A549 (cell line): Measurements from ENCODE around the gene NRSN2. TPM values are rescaled to one million over a fixed set of nuclear protein-coding genes. Genes with fewer than 3 reads are reported as not detected.

Experiments
- ATAC-seq, 2 experiments: fragments of 200-7000 bp in 1 of 2; fragments of >200 bp in 1 of 2; cut with Nextera tagmentation in 1 of 2; cut with Tn5 transposase in 1 of 2; 3 replicates each; pipeline versions ENCODE4 v1.8.0 to v1.9.1; 2018 to 2020; ENCODE audit warnings: mild to moderate bottlenecking in 1 of 2, moderate library complexity in 1 of 2
- CTCF ChIA-PET: fragments of 300-600 bp; sonication (Branson Sonifier 250); formaldehyde crosslinking; extraction: SDS; loops from one replicate; lab custom pipeline; 2021; ENCODE audit warnings: antibody characterized with exemption, inconsistent platforms; lab: Yijun Ruan, JAX
- POLR2A ChIA-PET: fragments of 350-600 bp; formaldehyde crosslinking; extraction: SDS; loops from one replicate; lab custom pipeline; 2021; ENCODE audit warnings: antibody characterized with exemption, inconsistent platforms; lab: Yijun Ruan, JAX
- DNase-seq, 2 experiments: peaks; one replicate each; pipeline versions ENCODE4 v3.0.0 to v3.0.0-alpha.2; 2011 to 2016; ENCODE audit warnings: low read depth in 1 of 2, low spot score in 1 of 2
- FAIRE-seq: peaks from 2 replicates; lab custom pipeline; 2011; peaks lifted over from hg19 to GRCh38; lab: Jason Lieb, UNC
- H3K27ac ChIP-seq, 2 experiments: fragments of >200 bp; sonication (Bioruptor Twin); formaldehyde crosslinking; 3 replicates each; pipeline ENCODE4 v1.5.1; 2016 to 2017
- H3K4me1 ChIP-seq: fragments of >200 bp; sonication (Bioruptor Twin); formaldehyde crosslinking; 3 replicates; pipeline ENCODE4 v1.6.1; 2016
- H3K4me2 ChIP-seq: fragments of >200 bp; sonication (Bioruptor Twin); formaldehyde crosslinking; 3 replicates; pipeline ENCODE4 v1.6.1; 2016
- H3K4me3 ChIP-seq: fragments of >200 bp; sonication (Bioruptor Twin); formaldehyde crosslinking; 3 replicates; pipeline ENCODE4 v1.5.1; 2016
- H3K9me3 ChIP-seq: fragments of >200 bp; sonication (Bioruptor Twin); formaldehyde crosslinking; 3 replicates; pipeline ENCODE4 v1.6.1; 2016
- CEBPB ChIP-seq, 2 experiments: fragments of >200 bp in 1 of 2; sonication (Bioruptor Twin) in 1 of 2; formaldehyde crosslinking in 1 of 2; IDR thresholded peaks; 2 replicates each; pipeline ENCODE4 v1.6.1; 2012 to 2016
- CHD2 ChIP-seq: fragments of 150-350 bp; IDR thresholded peaks from 2 replicates; pipeline ENCODE4 v1.6.1; 2014; ENCODE audit warnings: low read length; ENCODE audit not compliant: partially characterized antibody
- ESRRA ChIP-seq: fragments of 150-350 bp; IDR thresholded peaks from 2 replicates; pipeline ENCODE4 v1.6.1; 2014; ENCODE audit warnings: mild to moderate bottlenecking, low read length, borderline replicate concordance
- FOSL2 ChIP-seq, 2 experiments: fragments of 450-650 bp in 1 of 2; fragments of >200 bp in 1 of 2; sonication (Bioruptor Twin) in 1 of 2; formaldehyde crosslinking; IDR thresholded peaks; 2 replicates each; pipeline versions ENCODE4 v1.5.0 to v1.6.1; 2016 to 2020; ENCODE audit warnings: mild to moderate bottlenecking in 1 of 2, moderate library complexity in 1 of 2
- GATA3 ChIP-seq: IDR thresholded peaks from 2 replicates; pipeline ENCODE4 v1.6.1; 2012; ENCODE audit warnings: borderline replicate concordance
- HEYL ChIP-seq: fragments of 250-450 bp; sonication (Bioruptor Pico); IDR thresholded peaks from 2 replicates; pipeline ENCODE4 v1.8.0; 2021; ENCODE audit warnings: mild to moderate bottlenecking, moderate library complexity
- JUN ChIP-seq, 2 experiments: fragments of >200 bp; sonication (Bioruptor Twin); formaldehyde crosslinking; IDR thresholded peaks; 2 replicates in 1 of 2; 3 replicates in 1 of 2; pipeline ENCODE4 v1.6.1; 2016 to 2017
- KDM1A ChIP-seq: fragments of 200-600 bp; sonication (generic); IDR thresholded peaks from 2 replicates; pipeline ENCODE4 v1.6.1; 2016; ENCODE audit warnings: low read depth, mild to moderate bottlenecking
- KDM5A ChIP-seq: fragments of 200-600 bp; sonication (generic); IDR thresholded peaks from 2 replicates; pipeline ENCODE4 v1.6.1; 2016; ENCODE audit warnings: antibody characterized with exemption, mild to moderate bottlenecking
- MAZ ChIP-seq: fragments of 150-350 bp; IDR thresholded peaks from 2 replicates; pipeline ENCODE4 v1.6.1; 2014; ENCODE audit warnings: antibody characterized with exemption, low read depth, low read length, borderline replicate concordance
- MYC ChIP-seq: IDR thresholded peaks from 2 replicates; pipeline ENCODE4 v1.6.1; 2012; ENCODE audit warnings: mild to moderate bottlenecking, inconsistent platforms, low read length, improper control_type of control experiment, borderline replicate concordance
- PHF8 ChIP-seq: fragments of 200-600 bp; sonication (generic); IDR thresholded peaks from 2 replicates; pipeline ENCODE4 v1.6.1; 2016; ENCODE audit warnings: low read depth, mild to moderate bottlenecking, antibody characterized with exemption, moderate library complexity, borderline replicate concordance
- RAD21 ChIP-seq, 2 experiments: fragments of >200 bp in 1 of 2; sonication (Bioruptor Twin) in 1 of 2; formaldehyde crosslinking in 1 of 2; IDR thresholded peaks in 1 of 2; conservative IDR thresholded peaks in 1 of 2; 2 replicates in 1 of 2; 3 replicates in 1 of 2; pipeline ENCODE4 v1.6.1; 2012 to 2018; ENCODE audit warnings: inconsistent platforms in 1 of 2
- RNF2 ChIP-seq: fragments of 200-600 bp; sonication (generic); IDR thresholded peaks from 2 replicates; pipeline ENCODE4 v1.6.1; 2016; ENCODE audit warnings: low read depth, mild to moderate bottlenecking, antibody characterized with exemption, moderate library complexity, borderline replicate concordance
- SREBF2 ChIP-seq: fragments of 450-650 bp; IDR thresholded peaks from 2 replicates; pipeline ENCODE4 v1.6.1; 2014; ENCODE audit warnings: mild to moderate bottlenecking, moderate library complexity
- TP53 ChIP-seq: fragments of 250-450 bp; sonication (Bioruptor Pico); IDR thresholded peaks from 2 replicates; pipeline ENCODE4 v1.5.0; 2021; ENCODE audit warnings: mild to moderate bottlenecking, moderate library complexity
- ZNF302 ChIP-seq: fragments of 250-450 bp; sonication (Bioruptor Pico); IDR thresholded peaks from 2 replicates; pipeline ENCODE4 v1.9.0; 2021; ENCODE audit warnings: inconsistent platforms, mild to moderate bottlenecking, moderate library complexity
- ZSCAN20 ChIP-seq: fragments of 250-450 bp; sonication (Bioruptor Pico); IDR thresholded peaks from 2 replicates; pipeline ENCODE4 v1.8.0; 2022; ENCODE audit warnings: mild to moderate bottlenecking, moderate library complexity
- WGBS: methylation state at CpG from one replicate; pipeline ENCODE4 v1.1.6; 2017; ENCODE audit errors: missing lambda C conversion rate; 5-methylcytosine and 5-hydroxymethylcytosine counted together
- polyA plus RNA-seq, 4 experiments: library from polyadenylated mRNA; depleted of rRNA in 3 of 4; stranded (reverse); fragments of >200 nt; fragmentation: RNase III in 1 of 4; extraction: RNeasy Plus Mini Kit Qiagen cat#74134 plus additional on column Dnase treatment in 1 of 4; gene quantifications; 2 replicates in 3 of 4; 3 replicates in 1 of 4; pipeline ENCODE4 v1.2.3, GENCODE V29; 2011 to 2017
- TF ChIP-seq, protein P1 (sequence below): fragments of >200 bp; sonication (Bioruptor Twin); formaldehyde crosslinking; IDR thresholded peaks from 3 replicates; pipeline ENCODE4 v1.6.1; 2016
- TF ChIP-seq, protein P2 (sequence below): IDR thresholded peaks from 2 replicates; pipeline ENCODE4 v1.6.1; 2012
- TF ChIP-seq, protein P3 (sequence below): IDR thresholded peaks from 2 replicates; pipeline ENCODE4 v1.6.1; 2012

NRSN2 gene
- polyA plus RNA-seq, 2 of the 4 experiments (the other 2 are of a cell fraction): 47.5 to 74.8 TPM

DNA sequence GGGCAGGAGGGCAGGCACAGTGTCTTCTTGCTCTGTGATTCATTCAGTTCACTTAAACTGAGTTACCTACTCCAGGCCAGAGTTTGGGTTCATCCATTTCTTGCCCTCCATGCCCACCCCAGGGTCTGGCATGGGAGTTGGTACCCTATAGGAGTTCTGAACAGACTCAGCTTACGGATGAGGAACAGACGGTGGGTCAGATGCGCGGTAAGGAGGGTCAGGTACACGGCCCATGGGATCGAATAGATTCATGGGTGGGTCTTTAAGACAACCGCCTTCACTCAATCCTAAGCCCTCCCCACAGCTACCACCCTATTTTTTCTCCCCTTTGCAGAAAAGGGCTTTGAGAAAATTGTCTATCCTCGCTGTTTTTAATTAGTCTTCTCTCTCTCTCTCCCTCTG, 20.6 kb downstream of the NRSN2 start:
- no peak for TF ChIP-seq TP53
- TF ChIP-seq MAZ: no peak
- TF ChIP-seq ESRRA: no peak
- TF ChIP-seq, protein P1, sequence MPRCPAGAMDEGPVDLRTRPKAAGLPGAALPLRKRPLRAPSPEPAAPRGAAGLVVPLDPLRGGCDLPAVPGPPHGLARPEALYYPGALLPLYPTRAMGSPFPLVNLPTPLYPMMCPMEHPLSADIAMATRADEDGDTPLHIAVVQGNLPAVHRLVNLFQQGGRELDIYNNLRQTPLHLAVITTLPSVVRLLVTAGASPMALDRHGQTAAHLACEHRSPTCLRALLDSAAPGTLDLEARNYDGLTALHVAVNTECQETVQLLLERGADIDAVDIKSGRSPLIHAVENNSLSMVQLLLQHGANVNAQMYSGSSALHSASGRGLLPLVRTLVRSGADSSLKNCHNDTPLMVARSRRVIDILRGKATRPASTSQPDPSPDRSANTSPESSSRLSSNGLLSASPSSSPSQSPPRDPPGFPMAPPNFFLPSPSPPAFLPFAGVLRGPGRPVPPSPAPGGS: no peak
- TF ChIP-seq ZSCAN20 (CRISPR knock-in tag): no peak
- no peak for TF ChIP-seq GATA3
- TF ChIP-seq KDM1A: no peak
- TF ChIP-seq CHD2: no peak
- H3K4me2 ChIP-seq: peak overlapping the region; percentile 10; the same call in 1 of the 3 replicates
- WGBS: 92% methylated on average over 8 of the region's 8 CpGs
- DNase-seq (no peak), ATAC-seq (no peak), FAIRE-seq (no peak)
- H3K9me3 ChIP-seq: no peaks in the 10 kb centered on the region
- H3K4me1 ChIP-seq: peaks cover 88% of the 10 kb centered on the region
- ChIA-PET POLR2A (interaction anchor here (0.7 to 7.1 kb wide), 2 partner anchors 17 to 20 kb away, joined by 3 to 147 read pairs; partner anchors contain the start of genes NRSN2 and TRIB3), CTCF (interaction anchor here (0.6 to 50.3 kb wide), 6 partner anchors 8 to 316 kb away, joined by 3 to 1229 read pairs (median 18); partner anchors contain the start of gene TRIB3)
- H3K4me3 ChIP-seq: no peak overlapping the region
- peak overlapping the region; percentile 94 to 98 for H3K27ac ChIP-seq

DNA sequence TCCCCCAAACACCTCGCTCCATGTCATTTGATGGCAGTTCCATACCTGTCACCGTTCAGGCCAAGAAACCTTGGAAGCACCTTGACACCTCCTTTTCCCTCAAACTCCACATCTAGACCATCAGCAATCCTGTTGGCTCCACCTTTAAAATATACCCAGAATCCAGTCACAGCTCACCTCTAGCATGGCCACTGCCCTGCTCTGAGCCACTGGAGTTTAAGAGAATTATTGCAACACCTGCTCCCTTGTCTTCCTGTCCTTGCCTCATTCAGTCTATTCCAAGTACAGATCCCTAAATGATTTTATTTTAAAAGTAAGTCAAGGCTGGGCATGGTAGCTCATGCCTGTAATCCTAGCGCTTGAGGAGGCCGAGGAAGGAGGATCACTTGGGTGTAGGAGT, 22.0 kb downstream of the NRSN2 start:
- DNase-seq (no peak), ATAC-seq (no peak), FAIRE-seq (no peak)
- ChIA-PET POLR2A (interaction anchor here (0.8 to 5.7 kb wide), 4 partner anchors 14 to 39 kb away, joined by 4 to 77 read pairs (median 4); partner anchors contain the start of genes NRSN2, RBCK1 and TRIB3), CTCF (interaction anchor here (1.1 to 50.3 kb wide), 6 partner anchors 9 to 370 kb away, joined by 4 to 1229 read pairs (median 5); no protein-coding TSS in a partner anchor)
- 96% methylated on average over 4 of the region's 4 CpGs for WGBS
- H3K4me3 ChIP-seq: no peak overlapping the region
- peaks cover 88% of the 10 kb centered on the region for H3K4me1 ChIP-seq
- no peaks in the 10 kb centered on the region for H3K9me3 ChIP-seq
- H3K27ac ChIP-seq: peak overlapping the region; percentile 94 to 98
- no peak overlapping the region for H3K4me2 ChIP-seq
- TF ChIP-seq, protein P2, sequence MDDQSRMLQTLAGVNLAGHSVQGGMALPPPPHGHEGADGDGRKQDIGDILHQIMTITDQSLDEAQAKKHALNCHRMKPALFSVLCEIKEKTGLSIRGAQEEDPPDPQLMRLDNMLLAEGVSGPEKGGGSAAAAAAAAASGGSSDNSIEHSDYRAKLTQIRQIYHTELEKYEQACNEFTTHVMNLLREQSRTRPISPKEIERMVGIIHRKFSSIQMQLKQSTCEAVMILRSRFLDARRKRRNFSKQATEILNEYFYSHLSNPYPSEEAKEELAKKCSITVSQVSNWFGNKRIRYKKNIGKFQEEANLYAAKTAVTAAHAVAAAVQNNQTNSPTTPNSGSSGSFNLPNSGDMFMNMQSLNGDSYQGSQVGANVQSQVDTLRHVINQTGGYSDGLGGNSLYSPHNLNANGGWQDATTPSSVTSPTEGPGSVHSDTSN: no peak
- peak in 1 of 2 experiments; percentile 34; a peak in 1 of 4 replicates for TF ChIP-seq CEBPB (IDR thresholded peaks at IDR 0.05)

DNA sequence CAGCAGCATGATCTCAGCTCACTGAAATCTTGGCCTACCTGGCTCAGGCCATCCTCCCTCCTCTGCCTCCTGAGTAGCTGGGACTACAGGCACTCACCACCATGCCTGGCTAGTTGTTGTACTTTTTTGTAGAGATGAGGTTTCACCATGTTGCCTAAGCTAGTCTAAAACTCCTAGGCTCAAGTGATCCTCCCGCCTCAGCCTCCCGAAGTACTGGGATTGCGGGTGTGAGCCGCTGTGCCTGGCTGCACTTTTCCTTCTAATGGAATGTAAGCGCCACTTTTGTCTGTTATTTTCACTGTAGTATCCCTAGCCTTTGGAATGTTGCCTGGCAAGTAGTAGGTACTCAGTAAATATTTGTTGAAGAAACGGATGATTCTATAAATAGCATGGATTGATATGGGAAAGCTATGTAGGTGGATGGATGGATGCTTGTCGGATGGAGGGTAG, 23.3 kb downstream of the NRSN2 start:
- 55% methylated on average over 7 of the region's 7 CpGs for WGBS
- H3K27ac ChIP-seq: peak overlapping the region; percentile 94 to 98
- H3K4me3 ChIP-seq: no peak overlapping the region
- ChIA-PET CTCF (interaction anchor here (1.1 to 50.3 kb wide), 9 partner anchors 8 to 358 kb away, joined by 3 to 1229 read pairs (median 6); no protein-coding TSS in a partner anchor), POLR2A (interaction anchor here (3.9 to 5.7 kb wide), 2 partner anchors 13 to 37 kb away, joined by 26 to 77 read pairs; partner anchors contain the start of genes RBCK1 and TRIB3)
- peak overlapping the region; percentile 54 for H3K4me2 ChIP-seq
- no peak for TF ChIP-seq RNF2
- TF ChIP-seq RAD21 (conservative IDR thresholded peaks at IDR 0.05 in 1 of 2, IDR thresholded peaks at IDR 0.05 in 1 of 2): no peak
- TF ChIP-seq MAZ: no peak
- TF ChIP-seq SREBF2: no peak
- peak; percentile 31; the same call in 1 of the 2 replicates for TF ChIP-seq GATA3
- no peak for TF ChIP-seq ZNF302 (CRISPR knock-in tag)
- TF ChIP-seq HEYL (CRISPR knock-in tag): no peak
- no peak for TF ChIP-seq KDM5A
- TF ChIP-seq MYC: no peak
- TF ChIP-seq FOSL2 (IDR thresholded peaks at IDR 0.05): no peak
- 0 out of 2 replicates have a peak, but pooled peaks have one; percentile 5 for TF ChIP-seq FOSL2 (CRISPR knock-in tag; IDR thresholded peaks at IDR 0.05)
- TF ChIP-seq JUN (IDR thresholded peaks at IDR 0.05): 0 out of 5 replicates have a peak, but pooled peaks of 1 of the 2 experiments have one; percentile 23
- no peak for TF ChIP-seq PHF8
- TF ChIP-seq, protein P3, sequence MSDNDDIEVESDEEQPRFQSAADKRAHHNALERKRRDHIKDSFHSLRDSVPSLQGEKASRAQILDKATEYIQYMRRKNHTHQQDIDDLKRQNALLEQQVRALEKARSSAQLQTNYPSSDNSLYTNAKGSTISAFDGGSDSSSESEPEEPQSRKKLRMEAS: 0 out of 2 replicates have a peak, but pooled peaks have one; percentile 10
- no peaks in the 10 kb centered on the region for H3K9me3 ChIP-seq
- ATAC-seq (peak in 1 of 2 experiments; percentile 5; a peak in 3 of 6 replicates), DNase-seq (peak in 1 of 2 experiments; percentile 71), FAIRE-seq (no peak)
- peaks cover 84% of the 10 kb centered on the region for H3K4me1 ChIP-seq
